ENCODE measurements around the gene GARNL3. TPM values are rescaled to one million over a fixed set of nuclear protein-coding genes. Genes with fewer than 3 reads are reported as not detected.

GARNL3 gene
- total and polyA plus RNA-seq, 2 experiments from 2014 or later: 9.5 to 10.5 TPM

DNA sequence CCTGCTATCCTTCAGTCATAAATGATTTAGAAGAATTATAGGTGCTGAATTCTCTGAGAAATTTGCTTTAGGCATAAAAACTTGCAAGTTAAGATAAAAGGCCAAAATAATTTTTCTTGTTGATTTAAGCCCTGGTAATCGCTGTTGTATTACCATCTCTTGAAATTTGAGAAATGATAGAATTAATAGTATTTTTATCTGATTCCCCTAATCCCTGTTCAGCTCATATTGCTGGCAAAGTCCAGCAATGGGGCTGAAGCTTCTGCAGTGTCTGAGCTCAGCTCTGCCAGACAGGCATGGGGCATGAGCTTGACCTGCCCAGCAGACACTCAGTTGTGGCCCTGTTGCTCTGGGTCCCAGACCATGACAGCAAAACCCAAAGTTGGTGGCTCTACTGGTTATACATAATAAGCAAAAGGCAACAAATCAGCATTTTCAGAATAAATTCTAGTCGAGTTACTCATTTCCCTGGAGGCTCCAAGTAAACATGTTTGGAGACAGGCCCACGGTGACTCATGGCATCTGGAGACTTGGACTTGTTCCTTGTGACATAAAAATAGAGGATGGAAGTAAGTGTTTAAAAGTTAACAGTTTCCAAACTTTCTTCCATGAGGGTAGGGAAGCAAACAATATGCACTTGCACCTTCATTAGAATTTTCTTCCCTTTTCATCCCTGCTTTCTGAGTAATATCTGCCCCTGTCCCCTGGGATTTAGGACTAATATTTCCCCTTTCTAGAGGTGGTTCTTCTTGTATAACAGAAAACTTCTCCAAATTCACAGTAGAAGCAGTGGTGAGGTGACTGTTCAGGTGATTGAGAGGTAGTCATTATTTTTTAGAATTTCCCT lies 72.2 kb downstream of the GARNL3 start:
- H3K4me3 ChIP-seq: no peak overlapping the region
- WGBS (ENCODE audit: low lambda C conversion rate, missing lambda C conversion rate): 21% methylated on average over 3 of the region's 3 CpGs
- DNase-seq (ENCODE audit: low spot score): peak; percentile 84
- H3K36me3 ChIP-seq (replicated peaks; ENCODE audit: insufficient read depth, low read depth): no peaks in the 10 kb centered on the region
- H2AFZ ChIP-seq: no peak overlapping the region
- H3K27me3 ChIP-seq: no peaks in the 10 kb centered on the region
- H3K79me2 ChIP-seq: no peaks in the 10 kb centered on the region
- H3K9me3 ChIP-seq (ENCODE audit: low read depth): no peaks in the 10 kb centered on the region
- no peaks in the 10 kb centered on the region for H3K9me2 ChIP-seq (replicated peaks; ENCODE audit: insufficient read depth)
- peak overlapping the region; percentile 35 for H3K4me2 ChIP-seq
- H4K20me1 ChIP-seq (ENCODE audit: insufficient read depth, poor library complexity, severe bottlenecking): no peaks in the 10 kb centered on the region
- H3K27ac ChIP-seq: peak overlapping the region; percentile 83
- H3K4me1 ChIP-seq (ENCODE audit: insufficient read depth): peaks cover 30% of the 10 kb centered on the region
- TF ChIP-seq EZH2 (IDR thresholded peaks at IDR 0.05; ENCODE audit: borderline replicate concordance): no peak

DNA sequence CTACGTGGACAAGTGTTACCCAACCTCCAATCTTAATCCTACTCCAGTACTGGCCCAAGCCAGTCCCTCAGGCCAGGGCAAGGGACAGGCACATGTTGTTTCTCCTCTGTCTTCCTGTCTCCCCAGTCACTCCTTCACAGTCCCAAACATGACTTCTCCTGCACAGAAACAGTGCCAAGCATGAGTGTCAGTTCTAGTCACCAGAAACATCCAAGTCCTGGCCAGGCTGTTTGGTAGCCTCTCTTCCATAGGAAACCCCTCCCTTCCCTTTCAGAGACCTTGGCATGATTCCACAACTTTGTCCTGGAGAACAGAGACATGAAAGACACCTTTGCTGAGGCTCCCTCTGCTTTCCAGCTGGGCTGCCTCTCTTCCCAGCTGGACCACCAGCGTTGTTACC lies 76.1 kb downstream of the GARNL3 start:
- no peaks in the 10 kb centered on the region for H3K9me3 ChIP-seq (ENCODE audit: low read depth)
- H4K20me1 ChIP-seq (ENCODE audit: insufficient read depth, poor library complexity, severe bottlenecking): no peaks in the 10 kb centered on the region
- H3K27ac ChIP-seq: no peak overlapping the region
- TF ChIP-seq, protein P1, sequence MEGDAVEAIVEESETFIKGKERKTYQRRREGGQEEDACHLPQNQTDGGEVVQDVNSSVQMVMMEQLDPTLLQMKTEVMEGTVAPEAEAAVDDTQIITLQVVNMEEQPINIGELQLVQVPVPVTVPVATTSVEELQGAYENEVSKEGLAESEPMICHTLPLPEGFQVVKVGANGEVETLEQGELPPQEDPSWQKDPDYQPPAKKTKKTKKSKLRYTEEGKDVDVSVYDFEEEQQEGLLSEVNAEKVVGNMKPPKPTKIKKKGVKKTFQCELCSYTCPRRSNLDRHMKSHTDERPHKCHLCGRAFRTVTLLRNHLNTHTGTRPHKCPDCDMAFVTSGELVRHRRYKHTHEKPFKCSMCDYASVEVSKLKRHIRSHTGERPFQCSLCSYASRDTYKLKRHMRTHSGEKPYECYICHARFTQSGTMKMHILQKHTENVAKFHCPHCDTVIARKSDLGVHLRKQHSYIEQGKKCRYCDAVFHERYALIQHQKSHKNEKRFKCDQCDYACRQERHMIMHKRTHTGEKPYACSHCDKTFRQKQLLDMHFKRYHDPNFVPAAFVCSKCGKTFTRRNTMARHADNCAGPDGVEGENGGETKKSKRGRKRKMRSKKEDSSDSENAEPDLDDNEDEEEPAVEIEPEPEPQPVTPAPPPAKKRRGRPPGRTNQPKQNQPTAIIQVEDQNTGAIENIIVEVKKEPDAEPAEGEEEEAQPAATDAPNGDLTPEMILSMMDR (IDR thresholded peaks at IDR 0.05; ENCODE audit: poor library complexity): no peak
- TF ChIP-seq EZH2 (IDR thresholded peaks at IDR 0.05; ENCODE audit: borderline replicate concordance) (no peak), EZH2phosphoT487 (IDR thresholded peaks at IDR 0.05; ENCODE audit: low read depth, severe bottlenecking, unreplicated experiment) (no peak)
- H3K4me2 ChIP-seq: no peak overlapping the region
- H3K4me3 ChIP-seq: no peak overlapping the region
- no peak for DNase-seq (ENCODE audit: low spot score)
- WGBS (ENCODE audit: low lambda C conversion rate, missing lambda C conversion rate): 98% methylated on average over 2 of the region's 2 CpGs
- H3K79me2 ChIP-seq: no peaks in the 10 kb centered on the region
- H3K36me3 ChIP-seq (replicated peaks; ENCODE audit: insufficient read depth, low read depth): no peaks in the 10 kb centered on the region
- H3K4me1 ChIP-seq (ENCODE audit: insufficient read depth): peaks cover 20% of the 10 kb centered on the region
- no peaks in the 10 kb centered on the region for H3K27me3 ChIP-seq
- no peak overlapping the region for H2AFZ ChIP-seq
- H3K9me2 ChIP-seq (replicated peaks; ENCODE audit: insufficient read depth): no peaks in the 10 kb centered on the region

DNA sequence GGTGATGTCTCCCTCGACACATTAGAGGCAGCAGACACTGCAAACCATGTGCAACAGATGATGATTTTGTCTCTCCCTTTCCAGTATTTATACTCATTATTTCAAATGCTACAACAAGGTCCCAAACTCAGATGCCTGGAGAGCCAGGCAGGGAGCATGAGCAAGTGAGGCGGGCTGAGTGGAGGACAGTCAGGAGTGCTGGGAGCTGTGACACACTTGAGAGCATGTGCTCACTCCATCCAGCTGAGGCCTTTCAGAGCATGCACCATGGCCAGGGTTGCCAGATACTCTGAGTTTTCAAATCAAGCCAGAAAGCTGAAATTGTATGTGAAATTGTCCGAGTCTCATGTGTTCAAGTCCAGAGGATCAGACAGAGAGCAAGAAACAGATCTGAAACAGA lies 76.6 kb downstream of the GARNL3 start:
- Histone ChIP-seq H4K20me1 (ENCODE audit: insufficient read depth, poor library complexity, severe bottlenecking) (no peaks in the 10 kb centered on the region), H3K4me1 (ENCODE audit: insufficient read depth) (peaks cover 16% of the 10 kb centered on the region), H3K27ac (no peak overlapping the region), H3K79me2 (no peaks in the 10 kb centered on the region), H2AFZ (no peak overlapping the region), H3K36me3 (replicated peaks; ENCODE audit: insufficient read depth, low read depth) (no peaks in the 10 kb centered on the region), H3K27me3 (no peaks in the 10 kb centered on the region), H3K9me3 (ENCODE audit: low read depth) (no peaks in the 10 kb centered on the region), H3K4me3 (no peak overlapping the region), H3K4me2 (no peak overlapping the region), H3K9me2 (replicated peaks; ENCODE audit: insufficient read depth) (no peaks in the 10 kb centered on the region)
- WGBS (ENCODE audit: low lambda C conversion rate, missing lambda C conversion rate): 96% methylated on average over 3 of the region's 3 CpGs
- TF ChIP-seq, protein P1 (IDR thresholded peaks at IDR 0.05; ENCODE audit: poor library complexity): no peak
- TF ChIP-seq EZH2 (IDR thresholded peaks at IDR 0.05; ENCODE audit: borderline replicate concordance): no peak
- DNase-seq (ENCODE audit: low spot score): no peak

DNA sequence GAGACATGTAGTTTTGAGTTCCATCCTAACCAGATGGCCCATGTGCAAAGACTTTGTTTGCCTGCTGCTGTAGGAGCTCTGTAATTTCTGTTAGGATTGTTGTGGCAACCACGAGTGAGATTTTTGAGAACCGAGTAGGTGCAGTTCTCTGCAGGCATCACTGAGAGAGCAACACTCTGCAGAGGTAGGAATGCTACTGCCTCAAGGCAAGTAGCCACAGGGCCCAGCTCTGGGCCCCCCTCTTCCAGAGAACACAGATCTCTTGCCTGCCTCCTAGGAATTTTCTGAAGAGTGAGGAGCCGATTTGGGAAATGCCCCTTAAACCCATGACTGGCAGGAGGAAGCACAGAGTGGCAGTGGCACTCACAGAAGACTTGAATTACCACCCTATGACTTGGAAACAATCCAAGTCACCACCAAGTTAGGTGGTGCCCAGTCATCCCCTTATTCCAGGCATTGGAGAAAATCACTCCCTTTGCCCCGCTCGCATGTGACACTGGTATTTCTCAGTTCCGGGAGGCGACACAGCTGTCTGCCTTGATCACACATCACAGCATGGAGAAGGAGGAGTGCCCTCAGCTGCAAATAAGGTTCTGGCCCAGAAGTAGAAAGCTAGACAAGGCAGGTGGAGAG lies 79.9 kb downstream of the GARNL3 start:
- Histone ChIP-seq H3K79me2 (no peaks in the 10 kb centered on the region), H3K9me2 (replicated peaks; ENCODE audit: insufficient read depth) (no peaks in the 10 kb centered on the region), H3K36me3 (replicated peaks; ENCODE audit: insufficient read depth, low read depth) (no peaks in the 10 kb centered on the region), H2AFZ (no peak overlapping the region), H3K27me3 (no peaks in the 10 kb centered on the region), H3K4me1 (ENCODE audit: insufficient read depth) (no peaks in the 10 kb centered on the region), H3K4me3 (no peak overlapping the region), H3K4me2 (no peak overlapping the region), H4K20me1 (ENCODE audit: insufficient read depth, poor library complexity, severe bottlenecking) (no peaks in the 10 kb centered on the region), H3K27ac (no peak overlapping the region), H3K9me3 (ENCODE audit: low read depth) (no peaks in the 10 kb centered on the region)
- TF ChIP-seq EZH2 (IDR thresholded peaks at IDR 0.05; ENCODE audit: borderline replicate concordance) (no peak), EZH2phosphoT487 (IDR thresholded peaks at IDR 0.05; ENCODE audit: low read depth, severe bottlenecking, unreplicated experiment) (no peak)
- TF ChIP-seq, protein P1 (IDR thresholded peaks at IDR 0.05; ENCODE audit: poor library complexity): no peak
- DNase-seq (ENCODE audit: low spot score): no peak
- 84% methylated on average over 7 of the region's 7 CpGs for WGBS (ENCODE audit: low lambda C conversion rate, missing lambda C conversion rate)

All from hepatocyte (in vitro differentiated cells).